Measurements from ENCODE around the gene IFNGR2.
"Not testable (repeated sequence)": the region's sequence is repeated elsewhere in the genome, so short reads cannot be mapped to it uniquely, and the experiment has no call there.

IFNGR2 gene

GRCh38 chr21:33377221-33377920, 25.8 kb upstream of the IFNGR2 start:
- no peak for DNase-seq

DNA sequence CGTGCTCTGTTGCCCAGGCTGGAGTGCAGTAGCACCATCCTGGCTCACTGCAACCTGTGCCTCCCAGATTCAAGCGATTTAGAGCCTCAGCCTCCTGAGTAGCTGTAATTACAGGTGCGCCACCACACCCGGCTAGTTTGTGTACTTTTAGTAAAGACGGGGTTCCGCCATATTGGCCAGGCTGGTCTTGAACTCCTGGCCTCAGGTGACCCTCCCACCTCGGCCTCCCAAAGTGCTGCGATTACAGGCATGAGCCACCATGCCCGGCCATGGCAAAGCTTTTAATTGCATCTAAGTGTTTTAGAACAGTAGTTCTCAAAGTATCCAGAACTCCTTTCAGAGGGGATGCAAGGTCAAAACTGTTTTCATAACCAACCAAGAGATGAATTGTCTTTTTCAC, 25.1 kb upstream of the IFNGR2 start:
- DNase-seq = no peak

DNA sequence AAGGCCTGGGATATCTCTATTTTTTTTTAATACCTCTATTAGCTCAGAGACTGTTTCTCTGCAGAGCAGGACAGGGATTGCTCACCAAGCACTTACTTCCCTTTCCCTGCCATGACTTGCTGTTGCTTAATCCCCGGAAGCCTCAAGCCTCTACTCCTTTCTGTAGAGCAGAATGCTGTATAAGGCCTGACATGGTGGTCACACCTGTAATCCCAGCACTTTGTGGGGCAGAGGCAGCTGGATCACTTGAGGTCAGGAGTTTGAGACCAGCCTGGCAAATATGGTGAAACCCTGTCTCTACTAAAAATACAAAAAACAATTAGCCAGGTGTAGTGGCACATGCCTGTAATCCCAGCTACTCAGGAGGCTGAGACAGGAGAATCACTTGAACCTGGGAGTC, 23.3 kb upstream of the IFNGR2 start:
- not testable (repeated sequence) for DNase-seq

- no peak for DNase-seq
These were observed 22.7 kb upstream of the IFNGR2 start for GRCh38 chr21:33380483-33380998.

DNA sequence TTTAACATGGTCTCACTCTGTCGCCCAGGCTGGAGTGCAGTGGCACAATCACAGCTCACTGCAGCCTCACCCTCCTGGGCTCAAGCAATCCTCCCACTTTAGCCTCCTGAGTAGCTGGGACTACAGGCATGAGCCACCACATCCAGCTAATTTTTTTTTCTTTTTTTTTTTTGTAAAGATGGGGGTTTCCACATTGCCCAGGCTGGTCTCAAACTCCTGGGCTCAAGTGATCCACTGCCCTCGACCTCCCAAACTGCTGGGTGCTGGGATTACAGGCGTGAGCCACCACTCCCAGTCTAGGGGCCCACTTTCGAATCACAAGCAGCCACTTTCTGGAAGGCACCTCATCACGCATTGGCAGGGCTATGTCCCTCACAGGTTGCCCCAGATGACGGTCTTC, 21.8 kb upstream of the IFNGR2 start:
- not testable (repeated sequence) for DNase-seq

- DNase-seq = no peak
These were observed 19.9 kb upstream of the IFNGR2 start for GRCh38 chr21:33383056-33383888.

GRCh38 chr21:33384841-33385331, 18.3 kb upstream of the IFNGR2 start:
- DNase-seq = no peak

GRCh38 chr21:33386222-33386784, 16.9 kb upstream of the IFNGR2 start:
- no peak for DNase-seq

GRCh38 chr21:33387294-33387693, 15.9 kb upstream of the IFNGR2 start:
- no peak for DNase-seq

GRCh38 chr21:33388188-33388587, 15.0 kb upstream of the IFNGR2 start:
- DNase-seq = no peak

GRCh38 chr21:33390479-33390878, 12.7 kb upstream of the IFNGR2 start:
- no peak for DNase-seq

DNA sequence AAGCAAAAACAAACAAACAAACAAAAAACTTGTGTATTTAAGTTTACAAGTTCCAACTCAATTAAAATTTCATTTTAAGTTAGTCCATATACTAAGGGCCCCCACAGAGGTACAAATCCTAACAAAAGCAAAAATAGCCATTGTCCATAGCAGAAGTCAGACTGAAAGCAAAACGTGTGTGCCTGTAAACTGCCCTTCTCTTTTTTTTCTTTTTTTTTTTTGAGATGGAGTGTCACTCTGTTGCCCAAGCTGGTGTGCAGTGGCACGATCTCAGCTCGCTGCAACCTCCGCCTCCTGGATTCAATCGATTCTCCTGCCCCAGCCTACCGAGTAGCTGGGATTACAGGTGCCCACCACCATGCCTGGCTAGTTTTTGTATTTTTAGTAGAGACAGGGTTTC, 11.6 kb upstream of the IFNGR2 start:
- DNase-seq = no peak

DNA sequence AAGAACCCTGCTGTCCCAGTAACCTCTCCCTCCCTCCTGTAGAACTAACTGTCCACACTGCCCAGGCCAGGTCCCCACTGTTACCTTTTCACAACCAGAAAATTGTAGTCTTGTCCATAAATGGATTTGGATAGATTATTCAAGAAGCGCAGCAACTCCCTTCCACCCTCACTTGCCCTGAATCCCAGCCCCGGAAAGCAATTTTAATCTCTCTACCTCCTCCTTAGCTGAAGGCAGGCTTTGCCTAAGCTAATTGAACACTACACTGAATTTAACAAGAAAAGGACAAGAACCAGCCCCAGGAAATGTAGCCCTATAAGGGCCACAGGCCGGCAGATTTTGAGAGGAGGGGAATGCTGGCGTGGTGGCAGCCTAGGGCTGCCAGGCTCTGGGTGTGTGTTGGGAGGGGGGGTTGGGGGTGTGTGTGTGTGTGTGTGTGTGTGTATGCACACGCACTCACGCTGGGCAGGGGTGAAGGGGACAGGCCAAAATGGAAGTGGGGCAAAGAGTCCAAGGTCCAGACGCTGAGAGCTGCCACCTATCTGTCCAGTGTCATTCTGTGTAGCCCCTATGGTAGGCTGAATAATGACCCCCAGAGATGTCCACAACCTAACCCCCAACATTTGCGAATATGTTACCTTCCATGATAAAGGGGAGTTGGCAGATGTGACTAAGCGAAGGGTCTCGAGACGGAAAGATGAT, 10.8 kb upstream of the IFNGR2 start:
- no peak for DNase-seq

DNA sequence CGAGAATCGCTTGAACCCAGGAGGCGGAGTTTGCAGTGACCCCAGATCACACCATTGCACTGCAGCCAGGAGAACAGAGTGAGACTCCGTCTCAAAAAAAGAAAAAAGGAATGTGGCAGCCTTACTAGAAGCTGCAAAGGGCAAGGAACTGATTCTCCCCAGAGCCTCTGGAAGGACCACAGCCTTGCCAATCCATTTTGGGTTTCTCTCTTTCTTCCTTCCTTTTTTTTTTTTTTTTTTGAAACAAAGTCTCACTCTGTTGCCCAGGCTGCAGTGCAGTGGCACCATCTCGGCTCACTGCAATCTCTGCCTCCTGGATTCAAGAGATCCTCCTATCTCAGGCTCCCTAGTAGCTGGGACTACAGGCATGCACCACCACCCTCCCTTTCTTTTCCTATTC, 9.9 kb upstream of the IFNGR2 start:
- no peak for DNase-seq

- no peak for DNase-seq
These were observed 9.0 kb upstream of the IFNGR2 start for GRCh38 chr21:33394260-33394659.

- no peak for DNase-seq
These were observed 7.3 kb upstream of the IFNGR2 start for GRCh38 chr21:33395891-33396331.

DNA sequence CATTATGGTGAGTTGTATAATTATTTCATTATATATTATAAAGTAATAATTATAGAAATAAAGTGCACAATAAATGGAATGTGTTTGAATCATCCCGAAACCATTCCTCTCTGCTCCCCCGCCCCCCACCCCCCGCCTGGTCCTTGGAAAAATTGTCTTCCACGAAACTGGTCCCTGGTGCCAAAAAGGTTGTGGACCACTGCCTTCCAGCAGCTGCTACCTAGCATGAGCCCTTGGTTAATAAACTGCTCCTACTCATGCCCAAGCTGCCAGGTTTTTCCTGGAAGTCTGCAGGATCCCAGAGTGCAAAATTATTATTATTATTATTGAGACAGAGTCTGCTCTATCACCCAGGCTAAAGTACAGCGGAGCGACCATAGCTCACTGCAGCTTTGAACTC, 6.8 kb upstream of the IFNGR2 start:
- DNase-seq = no peak

DNA sequence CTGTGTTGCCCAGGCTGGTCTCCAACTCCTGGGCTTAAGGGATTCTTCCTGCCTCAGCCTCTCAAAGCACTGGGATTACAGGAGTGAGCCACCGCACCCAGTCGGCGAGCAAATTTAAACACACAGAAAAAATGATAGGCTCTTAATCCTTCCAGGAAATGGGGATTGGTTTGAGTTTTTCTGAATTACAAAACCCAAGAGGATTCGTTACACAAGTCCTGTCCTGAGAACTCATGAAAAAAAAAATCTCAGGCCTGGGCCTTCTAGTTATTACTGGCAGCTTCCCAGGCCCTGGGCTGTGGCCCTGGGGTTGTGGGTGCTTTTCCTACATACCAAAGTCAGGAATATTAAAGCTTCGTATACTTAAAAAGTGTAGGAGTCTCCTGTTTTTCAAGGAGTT, 6.3 kb upstream of the IFNGR2 start:
- no peak for DNase-seq

DNA sequence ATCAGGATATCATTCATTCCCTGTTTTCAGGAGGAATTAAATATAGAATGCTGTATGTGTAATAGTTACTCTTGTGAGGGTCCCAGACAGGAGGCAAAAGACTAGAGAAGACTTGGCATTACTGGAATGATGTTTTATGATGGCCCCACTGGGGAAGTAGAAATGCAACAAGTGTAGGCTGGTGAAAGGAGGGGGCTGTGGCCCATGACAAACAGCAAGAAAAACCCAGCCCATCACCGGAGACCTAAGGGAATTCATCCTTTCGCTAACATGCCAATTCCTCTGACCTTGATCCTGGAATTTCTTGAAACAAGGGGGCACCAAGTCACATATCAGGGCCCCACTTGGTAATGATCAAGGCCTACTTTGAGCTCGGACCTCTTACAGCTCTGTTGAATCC, 5.5 kb upstream of the IFNGR2 start:
- no peak for DNase-seq

- no peak for DNase-seq
These were observed 4.9 kb upstream of the IFNGR2 start for GRCh38 chr21:33398361-33398760.

- DNase-seq = no peak
These were observed 1.6 kb upstream of the IFNGR2 start for GRCh38 chr21:33401630-33401992.

- no peak for DNase-seq
These were observed 923 bp upstream of the IFNGR2 start for GRCh38 chr21:33402001-33402979.

All from NCI-H1417 treated with DMSO at 0.1 percent for 48 hours (cell line).